LNCAP (cell line): ENCODE measurements around the gene LPP.

Source experiments
- TF ChIP-seq, protein P1 (sequence below): fragments of 450-650 bp; IDR thresholded peaks from 2 replicates; pipeline ENCODE4 v1.5.1; 2017; ENCODE audit warnings: mild to moderate bottlenecking

Gene LPP

DNA sequence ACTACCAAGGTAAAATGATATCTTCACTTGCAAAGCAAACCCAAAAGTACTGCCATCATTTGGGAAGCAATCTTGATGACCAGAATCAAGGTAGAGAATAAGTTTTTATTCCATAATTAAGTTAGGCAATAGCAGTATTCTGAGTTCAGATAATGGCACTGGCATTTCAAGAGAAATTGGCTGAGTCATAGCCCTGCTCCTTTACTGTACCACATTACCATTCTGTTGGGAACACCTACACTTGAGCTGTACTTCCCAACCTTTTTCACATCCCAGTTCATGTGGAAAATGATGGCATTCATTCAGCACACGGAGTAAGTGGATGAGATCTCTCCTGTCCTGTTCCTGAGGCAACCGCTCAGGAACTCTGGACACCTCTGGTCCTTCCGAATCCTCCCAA lies 706.2 kb downstream of the LPP start:
- TF ChIP-seq, protein P1, sequence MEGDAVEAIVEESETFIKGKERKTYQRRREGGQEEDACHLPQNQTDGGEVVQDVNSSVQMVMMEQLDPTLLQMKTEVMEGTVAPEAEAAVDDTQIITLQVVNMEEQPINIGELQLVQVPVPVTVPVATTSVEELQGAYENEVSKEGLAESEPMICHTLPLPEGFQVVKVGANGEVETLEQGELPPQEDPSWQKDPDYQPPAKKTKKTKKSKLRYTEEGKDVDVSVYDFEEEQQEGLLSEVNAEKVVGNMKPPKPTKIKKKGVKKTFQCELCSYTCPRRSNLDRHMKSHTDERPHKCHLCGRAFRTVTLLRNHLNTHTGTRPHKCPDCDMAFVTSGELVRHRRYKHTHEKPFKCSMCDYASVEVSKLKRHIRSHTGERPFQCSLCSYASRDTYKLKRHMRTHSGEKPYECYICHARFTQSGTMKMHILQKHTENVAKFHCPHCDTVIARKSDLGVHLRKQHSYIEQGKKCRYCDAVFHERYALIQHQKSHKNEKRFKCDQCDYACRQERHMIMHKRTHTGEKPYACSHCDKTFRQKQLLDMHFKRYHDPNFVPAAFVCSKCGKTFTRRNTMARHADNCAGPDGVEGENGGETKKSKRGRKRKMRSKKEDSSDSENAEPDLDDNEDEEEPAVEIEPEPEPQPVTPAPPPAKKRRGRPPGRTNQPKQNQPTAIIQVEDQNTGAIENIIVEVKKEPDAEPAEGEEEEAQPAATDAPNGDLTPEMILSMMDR = no peak

DNA sequence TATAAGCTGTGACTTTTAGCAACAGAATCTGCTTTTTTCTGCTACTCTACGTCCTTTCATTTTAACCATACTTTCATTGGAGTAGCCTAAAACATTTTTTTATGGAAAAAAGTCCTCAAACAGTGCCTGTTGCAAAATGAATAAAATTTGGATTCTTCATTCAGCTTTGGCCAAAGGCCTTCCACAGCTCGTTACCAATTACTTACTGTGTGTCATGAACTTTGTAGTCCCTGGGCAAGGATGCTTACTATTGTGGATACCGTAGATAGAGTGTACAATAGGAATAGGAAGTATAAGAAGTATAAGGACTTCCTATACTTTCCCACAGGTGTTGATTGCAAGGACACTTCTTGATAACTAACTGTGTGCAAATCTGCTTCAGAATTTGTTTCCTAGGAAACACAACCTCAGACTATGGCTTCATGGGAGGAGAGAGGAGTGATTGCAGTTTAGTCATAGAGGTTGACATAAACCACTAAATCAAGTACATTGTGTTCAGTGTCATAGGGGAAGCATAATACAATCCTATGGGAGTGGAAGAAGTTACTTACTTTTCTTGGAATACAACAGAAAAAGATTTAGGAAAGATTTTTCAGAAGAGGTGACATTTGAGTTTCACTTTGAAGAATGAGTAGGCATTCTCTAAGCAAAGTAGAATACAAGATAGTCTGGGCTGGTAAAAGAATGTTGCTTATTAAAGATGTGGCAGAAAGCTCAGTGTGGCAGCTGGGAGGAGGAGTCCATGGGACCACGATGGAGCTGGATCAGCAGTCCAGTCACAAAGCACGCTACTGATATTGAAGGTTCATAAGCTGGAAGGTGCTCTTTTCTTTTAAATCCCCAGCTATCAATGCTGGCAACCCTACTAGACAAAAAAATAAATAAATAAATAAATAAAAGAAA lies 708.1 kb downstream of the LPP start:
- TF ChIP-seq, protein P1 = no peak

GRCh38 chr3:188863999-188864406 lies 710.0 kb downstream of the LPP start:
- TF ChIP-seq, protein P1 = no peak

DNA sequence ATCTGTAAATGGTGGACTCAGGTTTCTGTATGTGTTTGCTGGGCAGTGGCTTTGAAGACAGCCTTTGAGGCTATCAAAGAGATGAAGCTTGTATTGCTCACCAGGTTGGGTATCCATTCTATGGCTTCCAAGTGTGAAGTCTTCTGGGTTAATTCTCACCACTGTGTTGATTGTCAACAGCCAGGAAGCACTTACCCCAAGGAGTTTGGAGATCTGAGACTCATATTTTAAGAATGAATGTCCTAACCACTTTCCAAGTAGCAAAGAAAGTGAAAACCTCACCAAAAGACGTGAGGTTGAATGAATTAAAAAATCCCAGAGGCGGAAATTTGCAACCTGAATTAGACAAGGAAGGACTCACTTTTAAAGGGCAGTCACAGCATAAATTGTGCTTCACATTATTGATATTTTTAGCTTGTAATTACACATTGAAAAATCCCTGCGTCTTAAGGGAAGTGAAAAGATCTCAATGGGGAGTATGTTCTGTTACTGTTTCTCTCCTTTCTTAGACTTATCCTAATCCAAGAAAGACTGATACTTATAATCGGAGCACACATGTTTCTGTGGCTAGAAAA lies 713.8 kb downstream of the LPP start:
- TF ChIP-seq, protein P1 = no peak

DNA sequence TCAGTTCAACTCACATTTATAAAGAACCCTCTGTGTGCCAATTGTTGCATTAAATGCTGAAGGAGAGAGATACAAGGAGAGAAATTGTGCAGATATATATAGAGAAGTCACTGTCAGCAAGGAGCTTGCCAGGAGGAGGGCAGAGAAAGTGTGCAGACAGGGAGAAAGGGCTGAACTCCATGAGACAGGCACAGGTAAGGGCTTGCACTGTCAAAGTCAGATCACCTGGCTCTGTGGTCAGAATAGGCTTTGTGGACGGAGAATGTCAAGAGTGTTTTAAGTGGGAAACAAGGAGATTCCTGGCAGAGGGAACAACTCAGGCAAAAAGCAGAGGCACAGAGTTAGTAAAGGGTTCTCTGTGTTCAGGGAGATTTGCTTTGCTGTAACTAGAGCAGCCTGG lies 714.8 kb downstream of the LPP start:
- TF ChIP-seq, protein P1 = no peak

GRCh38 chr3:188869628-188870027 lies 715.7 kb downstream of the LPP start:
- TF ChIP-seq, protein P1 = no peak

GRCh38 chr3:188870431-188870830 lies 716.5 kb downstream of the LPP start:
- TF ChIP-seq, protein P1 = no peak
